HepG2 (cell line): Measurements from ENCODE around the gene MBTPS2. TPM values are rescaled to one million over a fixed set of nuclear protein-coding genes. Genes with fewer than 3 reads are reported as not detected.
A peak's percentile ranks its signal among the peaks of the same experiment; 100 is the strongest.

ENCODE experiments used
- ATAC-seq: fragments of 200-7000 bp; cut with Tn5 transposase; 3 replicates; pipeline ENCODE4 v1.9.1; 2020; ENCODE audit warnings: mild to moderate bottlenecking, moderate library complexity
- BruUV-seq: library from RNA; stranded (reverse); fragments of 400-500 nt; replicated peaks from 2 replicates; lab custom pipeline; 2021; lab: Mats Ljungman, UMichigan
- CTCF ChIA-PET: fragments of 300-600 bp; formaldehyde crosslinking; extraction: SDS; loops from one replicate; lab custom pipeline; 2021; ENCODE audit warnings: low total read pairs, inconsistent platforms, low intra/inter-chr PET ratio; lab: Yijun Ruan, JAX
- POLR2A ChIA-PET: fragments of 350-600 bp; sonication (Branson Sonifier 250); formaldehyde crosslinking; loops from one replicate; lab custom pipeline; 2020; ENCODE audit warnings: antibody characterized with exemption, inconsistent platforms; lab: Yijun Ruan, JAX
- DNase-seq: peaks from one replicate; pipeline ENCODE4 v3.0.0-alpha.2; 2015; ENCODE audit warnings: low spot score
- FAIRE-seq: peaks from 3 replicates; lab custom pipeline; 2011; peaks lifted over from hg19 to GRCh38; lab: Jason Lieb, UNC
- H2AFZ ChIP-seq: one replicate; pipeline ENCODE4 v1.6.1; 2011; ENCODE audit warnings: low read length, inconsistent platforms
- H3K27ac ChIP-seq: fragments of 300-600 bp; 3 replicates; pipeline ENCODE4 v1.8.0; 2011; ENCODE audit warnings: mixed run types, mild to moderate bottlenecking, mixed read lengths, low read length, inconsistent platforms; ENCODE audit not compliant: insufficient read depth; ENCODE audit errors: extremely low read length
- H3K27me3 ChIP-seq, 2 experiments: fragments of 200-600 bp in 1 of 2; 2 replicates in 1 of 2; 3 replicates in 1 of 2; pipeline versions ENCODE4 v1.6.0 to v1.8.0; 2011; ENCODE audit warnings: low read length in 2 of 2, mild to moderate bottlenecking in 2 of 2, moderate library complexity in 2 of 2, inconsistent platforms in 1 of 2; ENCODE audit not compliant: insufficient read depth in 2 of 2, control insufficient read depth in 1 of 2
- H3K36me3 ChIP-seq, 2 experiments: fragments of 200-600 bp in 1 of 2; replicated peaks in 1 of 2; 2 replicates in 1 of 2; 3 replicates in 1 of 2; pipeline versions ENCODE4 v1.5.1 to v1.8.0; 2011; ENCODE audit warnings: low read length in 2 of 2, inconsistent platforms in 1 of 2; ENCODE audit not compliant: insufficient read depth in 2 of 2, control insufficient read depth in 1 of 2
- H3K4me1 ChIP-seq: 2 replicates; pipeline ENCODE4 v1.5.1; 2012; ENCODE audit warnings: low read length, inconsistent platforms; ENCODE audit not compliant: insufficient read depth
- H3K4me2 ChIP-seq: 2 replicates; pipeline ENCODE4 v1.6.0; 2011; ENCODE audit warnings: low read depth, low read length, inconsistent platforms
- H3K4me3 ChIP-seq, 3 experiments: fragments of 200-600 bp in 1 of 3; sonication (generic), shearing (Covaris generic) in 1 of 3; replicated peaks in 1 of 3; 2 replicates each; pipeline ENCODE4 v1.5.1; 2011 to 2016; ENCODE audit warnings: low read length in 3 of 3, inconsistent platforms in 2 of 3, low read depth in 2 of 3, mild to moderate bottlenecking in 2 of 3, control low read depth in 1 of 3, mixed read lengths in 1 of 3; ENCODE audit not compliant: insufficient read depth in 1 of 3
- H3K79me2 ChIP-seq: one replicate; pipeline ENCODE4 v1.6.1; 2011; ENCODE audit warnings: low read length, inconsistent platforms; ENCODE audit not compliant: insufficient read depth
- H3K9ac ChIP-seq: 2 replicates; pipeline ENCODE4 v1.6.0; 2011; ENCODE audit warnings: mild to moderate bottlenecking, low read depth, low read length, inconsistent platforms; ENCODE audit not compliant: insufficient read depth
- H3K9me3 ChIP-seq: 2 replicates; pipeline ENCODE4 v1.5.1; 2012; ENCODE audit warnings: mild to moderate bottlenecking, low read length
- H4K20me1 ChIP-seq: 2 replicates; pipeline ENCODE4 v1.6.0; 2011; ENCODE audit warnings: inconsistent platforms, mild to moderate bottlenecking, low read length, moderate library complexity; ENCODE audit not compliant: insufficient read depth
- ATRX ChIP-seq: sonication (generic); formaldehyde crosslinking; IDR thresholded peaks from 2 replicates; pipeline ENCODE4 v1.4.0; 2020; ENCODE audit warnings: missing genetic modification reagents, borderline replicate concordance
- HMGXB3 ChIP-seq: sonication (generic); formaldehyde crosslinking; IDR thresholded peaks from 2 replicates; pipeline ENCODE4 v1.4.0; 2020; ENCODE audit warnings: missing genetic modification reagents, borderline replicate concordance
- SKIL ChIP-seq: sonication (generic); formaldehyde crosslinking; IDR thresholded peaks from 2 replicates; pipeline ENCODE4 v1.8.0; 2022; ENCODE audit warnings: missing genetic modification reagents, mild to moderate bottlenecking, moderate library complexity, borderline replicate concordance
- TRAFD1 ChIP-seq: sonication (generic); formaldehyde crosslinking; IDR thresholded peaks from 2 replicates; pipeline ENCODE4 v1.5.1; 2020; ENCODE audit warnings: missing genetic modification reagents, mild to moderate bottlenecking, borderline replicate concordance
- YEATS2 ChIP-seq: sonication (generic); formaldehyde crosslinking; IDR thresholded peaks from 2 replicates; pipeline ENCODE4 v1.4.0; 2020; ENCODE audit warnings: missing genetic modification reagents, borderline replicate concordance
- ZFP90 ChIP-seq: sonication (generic); formaldehyde crosslinking; IDR thresholded peaks from 2 replicates; pipeline ENCODE4 v1.8.0; 2022; ENCODE audit warnings: missing genetic modification reagents, mild to moderate bottlenecking, inconsistent platforms, borderline replicate concordance
- ZGPAT ChIP-seq: IDR thresholded peaks from 2 replicates; pipeline ENCODE4 v1.6.1; 2016; ENCODE audit warnings: mild to moderate bottlenecking
- ZNF282 ChIP-seq: fragments of 450-650 bp; IDR thresholded peaks from 2 replicates; pipeline ENCODE4 v1.6.1; 2018; ENCODE audit not compliant: partially characterized antibody
- ZNF362 ChIP-seq: sonication (generic); formaldehyde crosslinking; IDR thresholded peaks from 2 replicates; pipeline ENCODE4 v1.4.0; 2020; ENCODE audit warnings: missing genetic modification reagents, mild to moderate bottlenecking, borderline replicate concordance
- WGBS: methylation state at CpG from one replicate; pipeline ENCODE4 v1.1.6; 2017; ENCODE audit warnings: low lambda C conversion rate; 5-methylcytosine and 5-hydroxymethylcytosine counted together
- in situ Hi-C: cut with HindIII; loops from 2 replicates; pipeline ENCODE4 v1.10.0; 2017; ENCODE audit warnings: low pct_unique_long_range_greater_than_20kb; ENCODE audit not compliant: extremely low pct_ligation_motif_present
- intact Hi-C: fragments of 100-400 bp; cut with micrococcal nuclease; formaldehyde crosslinking; loops from one replicate; pipeline ENCODE4 v1.10.0; 2022; ENCODE audit not compliant: unreplicated experiment
- polyA plus RNA-seq, 8 experiments: library from polyadenylated mRNA; depleted of rRNA in 3 of 8; stranded (reverse) in 7 of 8; unstranded in 1 of 8; fragments of >200 nt; fragmentation: Illumina TruSeq in 4 of 8; extraction: Trizol in 4 of 8; gene quantifications; 2 replicates each; pipeline versions ENCODE4 v1.2.1 to v1.2.3, GENCODE V29; 2011 to 2016; ENCODE audit warnings: low read depth in 4 of 8, missing spikeins in 1 of 8, mixed read lengths in 1 of 8; ENCODE audit not compliant: insufficient read depth in 1 of 8
- total RNA-seq, 5 experiments: library from RNA; depleted of rRNA; stranded (reverse); fragments of >200 nt; fragmentation: Illumina TruSeq; extraction: Trizol; gene quantifications; 2 replicates each; pipeline ENCODE4 v1.2.3, GENCODE V29; 2016; ENCODE audit warnings: low read depth in 1 of 5

Gene MBTPS2
- total and polyA plus RNA-seq, 2 of the 13 experiments (the other 11 are each of a cell fraction or from before 2014, with no cell fraction given) = 5.7 to 14.4 TPM

GRCh38 chrX:21838937-21839333, 482 bp upstream of the MBTPS2 start:
- no peak for ATAC-seq
- TF ChIP-seq ZGPAT (CRISPR knock-in tag) = no peak
- no peak for TF ChIP-seq SKIL (CRISPR knock-in tag)
- no peak for TF ChIP-seq ZNF282
- no peak for TF ChIP-seq ZNF362 (CRISPR knock-in tag)
- no peak for TF ChIP-seq HMGXB3
- TF ChIP-seq YEATS2 (CRISPR knock-in tag) = no peak
- no peak for TF ChIP-seq TRAFD1
- no peak for TF ChIP-seq ATRX (CRISPR knock-in tag)
- TF ChIP-seq ZFP90 (CRISPR knock-in tag) = no peak

More at GRCh38 chrX:21838937-21839333, 482 bp upstream of the MBTPS2 start:
- POLR2A ChIA-PET = interaction anchor here (1.5 to 2.9 kb wide), 3 partner anchors 26 to 68 kb away, joined by 3 to 18 read pairs (median 5); no protein-coding TSS in a partner anchor
- CTCF ChIA-PET = no interaction called here
- Histone ChIP-seq H3K27ac (peak overlapping the region; percentile 59), H3K27me3 (no peaks in the 10 kb centered on the region), H3K4me3 (peak overlapping the region; percentile 74 to 87 (median 83); a peak in 5 of 6 replicates), H3K4me2 (peak overlapping the region; percentile 42), H3K4me1 (peaks cover 31% of the 10 kb centered on the region), H3K36me3 (no peaks in the 10 kb centered on the region), H4K20me1 (no peaks in the 10 kb centered on the region), H2AFZ (no peak overlapping the region), H3K9ac (peak overlapping the region; percentile 90), H3K9me3 (no peaks in the 10 kb centered on the region), H3K79me2 (peaks cover 10% of the 10 kb centered on the region)
- 2% methylated on average over 4 of the region's 4 CpGs for WGBS
- intact Hi-C loops (loop anchor here (10.0 kb wide), 2 partner anchors 106 to 136 kb away; partner anchors contain the start of gene SMS), in situ Hi-C loops (no loop called here)
- DNase-seq (peak; percentile 1), FAIRE-seq (no peak)
- TSS peak; percentile 89 for BruUV-seq
